LNCaP clone FGC (cell line): ENCODE results near the gene SHB.

Source experiments
- DNase-seq: peaks from one replicate; pipeline ENCODE4 v3.0.0-alpha.2; 2011; ENCODE audit warnings: low read depth
- H3K4me3 ChIP-seq: 2 replicates; pipeline ENCODE4 v1.5.1; 2011; ENCODE audit warnings: mild to moderate bottlenecking, low read depth, low read length, control low read depth
- TF ChIP-seq, protein P1 (sequence below): IDR thresholded peaks from 2 replicates; pipeline ENCODE4 v1.5.1; 2012; ENCODE audit warnings: mild to moderate bottlenecking; ENCODE audit not compliant: control insufficient read depth, insufficient read depth; ENCODE audit errors: extremely low read depth

Gene SHB

DNA sequence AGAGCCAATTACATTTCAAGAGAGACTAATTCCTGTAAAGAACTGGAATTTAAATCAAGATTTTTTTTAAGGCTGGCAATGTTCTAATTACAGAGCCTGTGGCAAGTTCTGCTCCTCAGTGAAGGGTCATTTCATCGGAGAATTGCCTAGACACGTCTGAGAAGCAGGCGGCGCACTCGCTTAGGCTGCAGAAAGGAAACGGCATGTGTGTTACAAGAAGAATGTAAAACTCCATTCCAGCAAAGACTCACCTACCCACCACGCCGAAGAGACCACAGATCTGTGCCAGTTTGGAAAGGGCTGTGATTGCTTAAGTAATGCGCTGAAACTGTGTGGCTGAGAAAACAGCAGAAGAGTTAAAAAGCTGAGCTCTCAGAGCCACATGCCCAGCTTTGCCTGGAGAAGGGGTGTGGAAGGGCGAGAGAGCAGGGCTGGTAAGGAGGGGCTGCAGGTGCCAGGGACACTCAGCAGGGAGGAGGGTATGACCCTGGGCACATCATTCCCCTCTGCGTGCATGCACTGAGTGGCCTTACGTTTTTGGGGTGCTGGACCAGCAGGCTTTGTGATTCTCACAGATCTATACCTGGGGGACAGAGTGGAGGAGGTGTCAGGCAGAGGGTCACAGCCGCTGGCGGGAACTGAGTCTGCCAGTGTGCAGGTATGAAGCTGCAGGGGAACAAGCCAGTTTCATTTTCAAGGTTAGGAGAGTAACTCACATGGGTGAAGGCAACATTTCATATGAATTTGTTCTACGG is 147.3 kb downstream of the SHB start:
- no peak for DNase-seq
- TF ChIP-seq, protein P1, sequence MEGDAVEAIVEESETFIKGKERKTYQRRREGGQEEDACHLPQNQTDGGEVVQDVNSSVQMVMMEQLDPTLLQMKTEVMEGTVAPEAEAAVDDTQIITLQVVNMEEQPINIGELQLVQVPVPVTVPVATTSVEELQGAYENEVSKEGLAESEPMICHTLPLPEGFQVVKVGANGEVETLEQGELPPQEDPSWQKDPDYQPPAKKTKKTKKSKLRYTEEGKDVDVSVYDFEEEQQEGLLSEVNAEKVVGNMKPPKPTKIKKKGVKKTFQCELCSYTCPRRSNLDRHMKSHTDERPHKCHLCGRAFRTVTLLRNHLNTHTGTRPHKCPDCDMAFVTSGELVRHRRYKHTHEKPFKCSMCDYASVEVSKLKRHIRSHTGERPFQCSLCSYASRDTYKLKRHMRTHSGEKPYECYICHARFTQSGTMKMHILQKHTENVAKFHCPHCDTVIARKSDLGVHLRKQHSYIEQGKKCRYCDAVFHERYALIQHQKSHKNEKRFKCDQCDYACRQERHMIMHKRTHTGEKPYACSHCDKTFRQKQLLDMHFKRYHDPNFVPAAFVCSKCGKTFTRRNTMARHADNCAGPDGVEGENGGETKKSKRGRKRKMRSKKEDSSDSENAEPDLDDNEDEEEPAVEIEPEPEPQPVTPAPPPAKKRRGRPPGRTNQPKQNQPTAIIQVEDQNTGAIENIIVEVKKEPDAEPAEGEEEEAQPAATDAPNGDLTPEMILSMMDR = no peak
- H3K4me3 ChIP-seq = no peak overlapping the region

DNA sequence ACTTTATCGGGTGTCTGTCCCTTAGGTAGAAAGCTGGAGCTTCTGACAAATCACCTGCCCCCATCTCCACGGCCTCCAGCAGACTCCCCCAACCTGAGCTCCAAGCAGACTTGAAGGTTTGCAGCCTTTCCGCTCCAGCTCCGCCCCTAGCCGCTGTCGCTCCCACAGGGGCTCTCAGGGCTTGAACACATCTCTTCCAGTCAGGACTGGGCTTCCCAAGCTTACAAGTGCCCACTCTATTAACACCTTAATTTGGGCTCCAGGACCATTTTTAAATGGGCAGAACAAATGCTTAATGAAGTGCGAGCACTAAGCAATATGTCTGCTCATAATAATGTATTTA is 147.9 kb downstream of the SHB start:
- TF ChIP-seq, protein P1 = no peak
- no peak overlapping the region for H3K4me3 ChIP-seq
- DNase-seq = no peak

DNA sequence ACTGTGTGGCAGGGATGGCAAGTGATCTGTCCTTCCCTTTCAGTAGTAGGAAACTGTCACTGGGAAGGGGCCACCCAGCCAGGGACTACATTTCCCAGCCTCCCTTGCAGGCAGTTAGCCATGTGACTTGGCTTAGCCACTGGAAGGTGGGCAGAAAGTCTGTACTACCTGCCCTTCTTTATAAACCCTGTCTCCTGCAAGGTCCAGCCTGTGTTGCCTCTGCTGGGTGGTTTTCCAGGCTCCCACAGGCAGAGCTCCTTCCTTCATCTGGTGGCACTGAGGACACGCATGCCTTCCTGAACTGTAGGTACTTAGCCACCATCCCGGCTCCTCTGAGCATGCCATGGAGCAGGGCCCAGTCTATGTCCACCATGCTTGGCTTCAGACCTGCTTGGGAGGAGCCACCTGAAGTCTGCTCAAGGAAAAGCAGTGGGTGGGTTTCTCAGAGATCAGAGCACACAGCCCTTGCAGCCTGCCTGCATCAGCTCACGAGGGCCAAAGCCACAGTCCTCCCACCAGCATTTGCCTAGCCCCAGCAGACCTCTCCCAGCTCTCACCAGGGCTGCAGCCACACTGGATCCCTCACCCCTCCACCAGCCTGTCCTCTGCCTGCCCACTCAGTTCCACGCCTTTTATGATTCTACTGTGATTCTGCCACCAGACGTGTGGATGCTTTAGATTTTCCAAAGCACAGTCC is 148.4 kb downstream of the SHB start:
- TF ChIP-seq, protein P1 = no peak
- H3K4me3 ChIP-seq = no peak overlapping the region
- no peak for DNase-seq

DNA sequence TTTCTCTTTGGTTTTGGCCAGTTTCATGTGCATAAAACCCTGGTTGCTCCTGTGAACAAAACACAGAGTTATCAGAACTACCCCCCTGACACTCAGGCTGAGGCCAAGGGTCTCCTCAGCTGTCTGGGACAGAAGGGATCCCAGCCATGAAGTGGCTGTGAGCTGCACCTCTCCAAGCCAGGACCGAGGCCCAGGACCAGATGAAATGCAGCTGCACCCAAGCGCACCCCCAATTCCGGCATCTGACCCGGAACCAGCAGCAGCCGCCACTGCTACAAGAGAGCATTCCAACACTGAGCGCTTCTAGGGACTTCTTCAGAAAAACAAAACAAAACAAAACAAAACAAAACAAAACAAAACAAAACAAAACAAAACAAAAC is 149.1 kb downstream of the SHB start:
- TF ChIP-seq, protein P1 = no peak
- H3K4me3 ChIP-seq = no peak overlapping the region
- no peak for DNase-seq

DNA sequence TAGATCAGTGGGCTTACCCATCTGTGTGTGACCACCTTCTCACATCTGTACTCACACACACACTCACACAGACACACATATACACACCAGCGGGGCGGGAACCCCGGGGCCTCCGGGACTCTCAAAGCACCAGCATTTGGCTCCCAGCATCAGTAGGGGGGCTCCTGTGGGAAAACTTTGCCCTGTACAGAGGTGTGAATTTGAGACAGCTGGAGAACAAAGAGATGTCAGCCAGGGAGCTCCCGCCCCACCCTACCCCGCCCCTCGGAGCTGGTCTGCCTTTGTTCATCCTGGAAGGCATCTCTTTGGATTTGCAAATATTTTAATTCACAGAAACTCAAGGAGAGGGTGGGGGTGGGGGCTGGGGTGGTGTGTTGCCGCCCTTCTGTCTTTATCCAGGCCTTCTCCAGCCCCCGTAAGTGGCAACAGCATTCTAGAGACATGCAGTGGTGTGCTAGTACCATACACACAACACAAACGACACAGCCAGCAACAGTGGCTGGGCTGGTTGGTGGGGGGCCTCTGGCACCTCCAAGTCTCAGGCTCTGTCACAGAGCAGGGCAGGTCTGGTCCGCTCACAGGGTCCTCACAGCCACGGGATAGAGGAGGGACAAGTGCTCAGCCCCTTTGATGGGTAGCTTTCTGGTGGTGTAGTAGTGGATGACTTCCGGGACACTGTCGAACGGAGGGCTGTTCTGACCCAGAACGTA is 149.6 kb downstream of the SHB start:
- DNase-seq = no peak
- H3K4me3 ChIP-seq = no peak overlapping the region
- TF ChIP-seq, protein P1 = no peak

DNA sequence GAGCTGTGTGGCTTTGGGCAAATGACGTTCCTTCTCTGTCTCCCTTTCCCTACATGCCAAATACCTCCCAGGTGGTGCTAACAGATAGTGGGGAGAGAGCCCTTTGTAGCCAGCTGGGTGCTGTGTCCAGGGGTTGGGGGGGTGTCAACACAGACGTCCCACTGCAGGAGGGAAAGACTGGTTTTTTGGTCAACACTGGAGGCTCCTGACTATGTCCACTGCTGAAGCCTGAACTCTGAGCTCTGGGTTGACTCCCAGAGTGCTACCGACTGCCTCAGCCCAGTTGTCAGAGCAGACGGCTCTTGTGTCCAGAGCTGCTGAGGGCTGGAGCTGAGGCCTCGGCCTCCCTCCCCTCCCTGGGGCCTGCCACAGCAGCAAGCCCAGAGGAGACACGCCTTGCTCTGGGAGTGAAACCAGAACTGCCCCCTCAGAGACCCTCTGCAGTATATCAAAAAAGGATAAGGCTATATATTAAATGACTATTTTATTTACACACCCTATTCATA is 150.3 kb downstream of the SHB start:
- TF ChIP-seq, protein P1 = no peak
- H3K4me3 ChIP-seq = no peak overlapping the region
- DNase-seq = no peak
